Left lung (tissue), 10 donors: ENCODE measurements around the gene TAF11L2. TPM values are rescaled to one million over a fixed set of nuclear protein-coding genes. Genes with fewer than 3 reads are reported as not detected.
"Not testable (repeated sequence)": the region's sequence is repeated elsewhere in the genome, so short reads cannot be mapped to it uniquely, and the experiment has no call there.

Source experiments
- ATAC-seq: fragments of 200-7000 bp; cut with Tn5 transposase; one replicate; pipeline ENCODE4 v1.9.1; 2020; ENCODE audit warnings: moderate library complexity
- DNase-seq, 4 donors: peaks; one replicate each; pipeline ENCODE4 v3.0.0-alpha.2; 2013 to 2020
- H3K27ac ChIP-seq, 2 donors: fragments of 200-600 bp; sonication (generic) in 1 of 2; one replicate each; pipeline versions ENCODE4 v1.5.0 to v1.8.0; 2020 to 2021
- H3K27me3 ChIP-seq, 2 donors: fragments of 200-600 bp; sonication (generic) in 1 of 2; one replicate each; pipeline versions ENCODE4 v1.5.0 to v1.8.0; 2020 to 2021
- H3K36me3 ChIP-seq, 2 donors: fragments of 200-600 bp; sonication (generic) in 1 of 2; one replicate each; pipeline versions ENCODE4 v1.5.0 to v1.8.0; 2020 to 2021
- H3K4me1 ChIP-seq, 2 donors: fragments of 200-600 bp; one replicate each; pipeline ENCODE4 v1.8.0; 2021
- H3K4me3 ChIP-seq, 2 donors: fragments of 200-600 bp; sonication (generic) in 1 of 2; one replicate each; pipeline versions ENCODE4 v1.5.0 to v1.8.0; 2020 to 2021; ENCODE audit warnings: mild to moderate bottlenecking in 1 of 2
- H3K9me3 ChIP-seq, 2 donors: fragments of 200-600 bp; sonication (generic) in 1 of 2; one replicate each; pipeline versions ENCODE4 v1.5.0 to v1.8.0; 2020 to 2021
- intact Hi-C, 2 donors: fragments of 100-400 bp; cut with DNase I; formaldehyde crosslinking; loops; one replicate each; pipeline versions ENCODE4 v1.11.2 to v1.14.2; 2022
- polyA plus RNA-seq, 6 donors: library from polyadenylated mRNA; unstranded; fragments of 120-200 nt; gene quantifications; one replicate each; pipeline ENCODE4 v1.2.1, GENCODE V29; 2013; ENCODE audit not compliant: insufficient read length in 6 of 6
- total RNA-seq, 2 donors: library from RNA; stranded (reverse); fragmentation: NEBNext Ultra II Directional; extraction: Animal tissue kit (Norgen Biotek cat#: 25700); gene quantifications; one replicate each; pipeline ENCODE4 v1.2.1, GENCODE V29; 2021
- donor health status: DM: no; HTN: yes; CAD: no.
- donor health status: DM: no; HTN: no; CAD: no.

The TAF11L2 gene
- total and polyA plus RNA-seq, 8 donors = not detected

DNA sequence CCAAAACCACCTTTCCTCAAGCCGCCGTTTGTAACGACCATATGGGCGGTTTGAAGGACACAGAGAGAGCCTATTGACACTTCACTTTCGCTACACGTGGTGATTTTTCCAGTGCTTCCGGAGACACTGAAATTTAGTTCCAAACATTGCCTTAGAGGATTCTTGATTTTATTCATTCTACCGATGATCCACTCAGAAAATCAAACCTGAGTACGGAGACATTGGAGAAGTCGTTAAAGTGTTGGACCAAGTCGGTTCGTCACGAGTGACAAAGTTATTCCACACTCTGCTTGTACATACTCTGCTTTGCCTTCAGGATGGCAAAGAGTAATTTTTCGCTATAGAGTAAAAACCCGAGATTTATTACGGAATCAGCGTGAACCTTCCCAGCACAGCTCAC lies 28.5 kb downstream of the TAF11L2 start:
- H3K27ac ChIP-seq, intact Hi-C loops, H3K9me3 ChIP-seq, ATAC-seq, H3K27me3 ChIP-seq, H3K4me1 ChIP-seq, H3K36me3 ChIP-seq, H3K4me3 ChIP-seq: not testable (repeated sequence)
- DNase-seq = peak in 2 of 4 donors; percentile 1 to 43

DNA sequence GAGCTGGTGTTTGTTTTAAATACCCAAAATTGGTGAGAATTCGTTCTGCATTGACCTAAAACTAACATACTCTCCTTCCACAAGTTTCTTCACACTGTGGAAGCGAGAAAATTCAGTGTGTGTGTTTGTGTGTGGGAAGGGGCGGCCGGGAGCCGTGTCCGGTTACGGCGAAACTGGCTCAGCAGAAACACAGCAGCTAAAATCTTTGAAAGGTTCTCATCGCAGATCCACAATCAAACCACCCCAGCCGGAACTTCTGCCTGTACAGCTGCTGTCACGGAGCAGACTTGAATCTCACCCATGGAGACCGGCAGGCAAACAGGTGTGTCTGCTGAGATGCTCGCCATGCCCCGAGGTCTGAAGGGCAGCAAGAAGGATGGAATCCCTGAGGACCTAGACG lies 30.3 kb downstream of the TAF11L2 start, which contains the start of gene TAF11L6:
Gene TAF11L6, plus strand, starts transcription at position 301 of the 400 bp plus-strand sequence.
- ATAC-seq, H3K4me3 ChIP-seq, DNase-seq, H3K36me3 ChIP-seq, H3K9me3 ChIP-seq, H3K27me3 ChIP-seq, H3K27ac ChIP-seq, intact Hi-C loops, H3K4me1 ChIP-seq: not testable (repeated sequence)

Other genes with a start within 250 kb of the TAF11L2 start
- not detected for gene TAF11L3, start 20.1 kb downstream of the TAF11L2 start, total RNA-seq
- not detected for gene TAF11L3, start 20.1 kb downstream of the TAF11L2 start, polyA plus RNA-seq
- gene TAF11L4, start 23.6 kb downstream of the TAF11L2 start, total RNA-seq = not detected
- gene TAF11L4, start 23.6 kb downstream of the TAF11L2 start, polyA plus RNA-seq = not detected
- gene TAF11L5, start 27.0 kb downstream of the TAF11L2 start, total RNA-seq = not detected
- not detected for gene TAF11L5, start 27.0 kb downstream of the TAF11L2 start, polyA plus RNA-seq
- gene TAF11L6, start 30.4 kb downstream of the TAF11L2 start, total RNA-seq = not detected
- not detected for gene TAF11L6, start 30.4 kb downstream of the TAF11L2 start, polyA plus RNA-seq
- gene TAF11L7, start 87.5 kb downstream of the TAF11L2 start, total RNA-seq = not detected
- not detected for gene TAF11L7, start 87.5 kb downstream of the TAF11L2 start, polyA plus RNA-seq
- not detected for gene TAF11L8, start 92.7 kb downstream of the TAF11L2 start, total RNA-seq
- not detected for gene TAF11L8, start 92.7 kb downstream of the TAF11L2 start, polyA plus RNA-seq
- gene TAF11L9, start 96.2 kb downstream of the TAF11L2 start, total RNA-seq = not detected
- gene TAF11L9, start 96.2 kb downstream of the TAF11L2 start, polyA plus RNA-seq = not detected
- not detected for gene TAF11L10, start 99.6 kb downstream of the TAF11L2 start, total RNA-seq
- gene TAF11L10, start 99.6 kb downstream of the TAF11L2 start, polyA plus RNA-seq = not detected
- not detected for gene TAF11L11, start 106.0 kb downstream of the TAF11L2 start, total RNA-seq
- gene TAF11L11, start 106.0 kb downstream of the TAF11L2 start, polyA plus RNA-seq = not detected
- not detected for gene TAF11L12, start 112.2 kb downstream of the TAF11L2 start, total RNA-seq
- not detected for gene TAF11L12, start 112.2 kb downstream of the TAF11L2 start, polyA plus RNA-seq
- gene TAF11L13, start 133.9 kb downstream of the TAF11L2 start, total RNA-seq = not detected
- not detected for gene TAF11L13, start 133.9 kb downstream of the TAF11L2 start, polyA plus RNA-seq
- gene TAF11L14, start 136.2 kb downstream of the TAF11L2 start, total RNA-seq = not detected
- gene TAF11L14, start 136.2 kb downstream of the TAF11L2 start, polyA plus RNA-seq = not detected